Measurements from ENCODE around the gene ATXN2.
"Not testable (repeated sequence)": the region's sequence is repeated elsewhere in the genome, so short reads cannot be mapped to it uniquely, and the experiment has no call there.

Gene ATXN2

DNA sequence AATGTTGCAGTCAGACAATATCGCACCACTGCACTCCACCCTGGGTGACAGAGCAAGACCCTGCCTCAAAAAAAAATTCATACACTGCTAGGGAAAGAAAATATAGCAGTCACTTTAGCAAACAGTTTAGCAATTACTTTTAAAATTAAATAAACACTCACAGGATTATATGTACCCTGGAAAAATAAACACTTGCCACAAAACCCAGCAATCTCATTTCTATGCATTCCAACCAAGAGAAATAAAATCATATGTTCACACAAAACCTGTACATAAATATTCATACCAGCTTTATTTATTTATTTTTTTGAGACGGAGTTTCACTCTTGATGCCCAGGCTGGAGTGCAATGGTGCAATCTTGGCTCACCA lies 20.2 kb downstream of the ATXN2 start:
- DNase-seq (ENCODE audit: insufficient read length, low spot score) (no peak), FAIRE-seq (no peak)
- TF ChIP-seq POLR2AphosphoS5 (IDR thresholded peaks at IDR 0.05; ENCODE audit: low read depth, low read length) (no peak), POLR2A (IDR thresholded peaks at IDR 0.05; ENCODE audit: low read depth, low read length) (no peak), SPI1 (IDR thresholded peaks at IDR 0.05; ENCODE audit: low read depth, low read length) (no peak), PAX5 (IDR thresholded peaks at IDR 0.05; ENCODE audit: insufficient read depth, low read length, severe bottlenecking) (no peak), TAF1 (IDR thresholded peaks at IDR 0.05; ENCODE audit: low read depth, low read length) (no peak), POU2F2 (IDR thresholded peaks at IDR 0.05; ENCODE audit: low read depth, low read length) (no peak)

DNA sequence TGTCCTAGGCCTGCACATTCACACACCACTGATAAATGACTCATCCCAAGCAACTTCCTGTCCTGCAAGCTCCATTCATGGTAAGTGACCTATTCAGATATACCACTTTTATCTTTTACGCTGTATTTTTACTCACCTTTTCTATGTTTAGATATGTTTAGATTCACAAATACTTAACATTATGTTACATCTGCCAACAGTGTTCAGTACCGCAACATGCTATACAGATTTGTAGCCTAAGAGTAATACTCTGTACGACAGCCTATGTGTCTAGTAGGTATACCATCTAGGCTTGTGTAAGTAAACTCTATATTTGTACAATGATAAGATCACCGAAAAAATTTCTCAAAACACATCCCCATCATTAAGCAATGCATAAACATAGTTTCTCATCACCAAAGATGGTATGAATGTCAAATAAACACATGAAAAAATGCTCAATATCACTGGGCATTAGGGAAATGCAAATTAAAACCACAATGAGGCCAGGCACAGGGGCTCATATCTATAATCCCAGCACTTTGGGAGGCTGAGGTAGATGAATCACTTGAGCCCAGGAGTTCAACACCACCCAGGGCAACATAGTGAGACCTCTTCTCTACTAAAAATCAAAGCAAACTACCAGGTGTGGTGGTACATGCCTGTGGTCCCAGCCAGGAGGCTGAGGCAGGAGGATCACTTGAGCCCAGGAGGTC lies 20.7 kb downstream of the ATXN2 start:
- FAIRE-seq (peak; percentile 58), DNase-seq (ENCODE audit: insufficient read length, low spot score) (no peak)
- TF ChIP-seq POU2F2 (IDR thresholded peaks at IDR 0.05; ENCODE audit: low read depth, low read length): peak; percentile 52; the same call in 1 of the 2 replicates
- no peak for TF ChIP-seq POLR2A (IDR thresholded peaks at IDR 0.05; ENCODE audit: low read depth, low read length)
- TF ChIP-seq POLR2AphosphoS5 (IDR thresholded peaks at IDR 0.05; ENCODE audit: low read depth, low read length): no peak
- TF ChIP-seq SPI1 (IDR thresholded peaks at IDR 0.05; ENCODE audit: low read depth, low read length): no peak
- TF ChIP-seq PAX5 (IDR thresholded peaks at IDR 0.05; ENCODE audit: insufficient read depth, low read length, severe bottlenecking): no peak
- no peak for TF ChIP-seq TAF1 (IDR thresholded peaks at IDR 0.05; ENCODE audit: low read depth, low read length)

DNA sequence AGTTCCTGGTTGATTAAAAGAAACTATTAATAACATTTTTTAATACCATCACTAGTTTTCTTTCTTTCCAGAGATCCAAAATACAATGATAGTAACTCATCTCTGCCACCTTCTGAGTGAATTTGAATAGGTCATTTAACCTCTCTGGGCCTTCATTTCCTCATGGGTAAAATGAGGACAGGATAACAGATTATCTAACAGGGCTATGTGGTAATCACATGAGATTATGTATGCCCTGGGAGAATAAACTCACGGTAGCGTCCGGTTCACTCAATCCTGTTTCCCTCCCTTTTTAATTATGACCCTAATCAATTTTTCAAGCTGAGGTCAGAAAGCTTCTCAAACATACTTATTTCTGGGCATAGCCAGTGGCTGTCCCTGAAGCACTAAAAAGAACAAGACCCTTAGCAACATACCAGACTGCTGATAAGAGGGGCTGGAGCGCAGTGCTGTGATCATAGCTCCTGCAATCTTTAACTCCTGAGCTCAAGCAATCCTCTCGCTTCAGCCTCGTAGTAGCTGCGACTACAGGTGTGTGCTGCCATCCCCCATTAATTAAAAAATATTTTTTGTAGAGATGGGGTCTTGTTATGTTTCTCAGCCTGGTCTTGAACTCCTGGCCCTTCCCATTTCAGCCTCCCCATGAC lies 24.2 kb downstream of the ATXN2 start:
- TF ChIP-seq POLR2A (IDR thresholded peaks at IDR 0.05; ENCODE audit: low read depth, low read length) (no peak), SPI1 (IDR thresholded peaks at IDR 0.05; ENCODE audit: low read depth, low read length) (no peak), POU2F2 (IDR thresholded peaks at IDR 0.05; ENCODE audit: low read depth, low read length) (no peak), PAX5 (IDR thresholded peaks at IDR 0.05; ENCODE audit: insufficient read depth, low read length, severe bottlenecking) (no peak), POLR2AphosphoS5 (IDR thresholded peaks at IDR 0.05; ENCODE audit: low read depth, low read length) (no peak), TAF1 (IDR thresholded peaks at IDR 0.05; ENCODE audit: low read depth, low read length) (no peak)
- DNase-seq (ENCODE audit: insufficient read length, low spot score): no peak
- no peak for FAIRE-seq

DNA sequence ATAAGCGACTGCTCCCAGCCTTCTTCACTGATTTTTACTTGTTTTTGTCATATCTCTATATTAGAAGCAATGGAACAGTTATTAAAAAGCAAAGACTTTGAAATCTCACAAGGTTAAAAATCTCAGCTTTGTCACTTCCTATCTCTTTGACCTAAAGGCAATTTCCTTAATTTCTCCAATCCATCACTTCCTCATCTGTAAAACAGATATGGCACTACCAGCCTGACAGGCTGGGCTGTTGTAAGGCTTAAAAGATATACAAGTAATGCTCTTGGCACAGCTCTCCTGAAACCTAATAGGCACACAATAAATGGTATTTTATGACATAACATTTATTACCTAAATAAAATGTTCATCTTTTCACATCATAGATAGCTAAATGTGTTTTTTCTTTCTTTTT lies 25.6 kb downstream of the ATXN2 start:
- TF ChIP-seq SPI1 (IDR thresholded peaks at IDR 0.05; ENCODE audit: low read depth, low read length): no peak
- TF ChIP-seq TAF1 (IDR thresholded peaks at IDR 0.05; ENCODE audit: low read depth, low read length): no peak
- no peak for TF ChIP-seq POU2F2 (IDR thresholded peaks at IDR 0.05; ENCODE audit: low read depth, low read length)
- TF ChIP-seq POLR2A (IDR thresholded peaks at IDR 0.05; ENCODE audit: low read depth, low read length): no peak
- no peak for TF ChIP-seq PAX5 (IDR thresholded peaks at IDR 0.05; ENCODE audit: insufficient read depth, low read length, severe bottlenecking)
- TF ChIP-seq POLR2AphosphoS5 (IDR thresholded peaks at IDR 0.05; ENCODE audit: low read depth, low read length): no peak
- no peak for FAIRE-seq
- DNase-seq (ENCODE audit: insufficient read length, low spot score): no peak

DNA sequence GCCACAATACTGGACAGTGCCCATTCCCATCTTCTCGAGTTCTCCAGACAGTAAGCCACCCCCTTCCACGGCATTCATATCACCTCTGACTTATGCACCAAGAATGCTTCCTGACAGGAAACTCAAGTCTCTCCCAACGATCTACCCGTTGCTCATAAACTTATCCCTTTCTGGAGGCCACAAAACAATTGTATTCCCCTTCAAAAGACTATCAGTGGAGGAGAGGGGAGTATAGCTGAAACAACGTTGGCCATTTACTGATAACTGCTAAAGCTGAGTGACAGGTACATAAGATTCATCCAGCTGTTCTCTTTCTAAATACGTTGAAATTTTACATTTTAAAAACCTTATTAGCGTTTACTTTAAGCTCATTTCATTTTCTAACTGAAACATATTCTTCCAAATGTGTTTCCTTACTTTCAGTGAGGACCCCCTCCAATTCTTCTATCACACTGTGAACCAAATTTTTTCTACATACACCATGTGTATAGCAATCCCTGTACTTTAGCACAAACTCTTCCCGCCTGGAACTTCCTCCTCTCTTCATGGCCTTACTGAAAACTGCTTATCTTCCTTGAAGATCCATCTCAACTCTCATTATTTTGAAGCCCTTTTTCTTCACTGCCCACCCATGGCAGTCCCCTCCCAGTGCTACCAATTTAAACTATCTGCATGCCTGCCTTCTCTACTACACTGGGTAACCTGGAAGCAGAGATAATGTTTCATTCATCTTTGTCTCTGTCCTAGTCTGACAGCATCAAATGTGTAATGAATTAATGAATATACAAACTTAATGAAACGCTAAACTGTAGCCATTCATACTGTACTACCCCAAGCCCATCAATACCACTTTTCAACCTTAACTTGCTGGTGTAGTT lies 28.8 kb downstream of the ATXN2 start:
- DNase-seq (ENCODE audit: insufficient read length, low spot score) (no peak), FAIRE-seq (no peak)
- TF ChIP-seq TAF1 (IDR thresholded peaks at IDR 0.05; ENCODE audit: low read depth, low read length) (no peak), POLR2AphosphoS5 (IDR thresholded peaks at IDR 0.05; ENCODE audit: low read depth, low read length) (no peak), SPI1 (IDR thresholded peaks at IDR 0.05; ENCODE audit: low read depth, low read length) (no peak), PAX5 (IDR thresholded peaks at IDR 0.05; ENCODE audit: insufficient read depth, low read length, severe bottlenecking) (no peak), POLR2A (IDR thresholded peaks at IDR 0.05; ENCODE audit: low read depth, low read length) (no peak), POU2F2 (IDR thresholded peaks at IDR 0.05; ENCODE audit: low read depth, low read length) (no peak)

DNA sequence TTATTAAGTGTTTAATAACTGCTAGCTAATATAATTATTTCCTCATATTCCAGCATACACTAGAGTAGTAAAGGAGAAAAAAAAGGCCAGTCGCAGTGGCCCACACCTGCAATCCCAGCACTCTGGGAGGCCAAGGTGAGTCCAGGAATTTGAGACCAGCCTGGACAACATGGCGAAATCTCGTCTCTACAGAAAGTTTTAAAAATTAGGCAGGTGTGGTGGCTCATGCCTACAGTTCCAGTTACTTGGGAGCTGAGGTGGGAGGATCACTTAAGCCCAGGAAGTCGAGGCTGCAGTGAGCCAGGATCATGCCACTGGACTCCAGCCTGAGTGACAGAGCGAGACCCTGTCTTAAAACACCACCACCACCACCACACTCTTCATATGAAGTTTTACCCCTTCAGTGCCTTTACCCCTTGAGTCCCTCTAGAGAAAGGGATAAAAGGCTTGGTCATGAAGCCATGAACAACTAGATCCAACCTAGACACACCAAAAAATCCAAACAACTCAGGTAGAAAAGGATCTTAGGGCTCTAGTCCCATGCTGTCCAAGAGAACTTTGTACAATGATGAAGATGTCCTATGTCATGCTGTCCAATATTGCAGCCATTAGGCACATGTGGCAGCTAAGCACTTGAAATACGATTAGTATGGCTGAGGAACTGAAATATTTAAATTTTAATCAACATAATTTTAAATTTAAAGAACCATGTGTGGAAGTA lies 29.6 kb downstream of the ATXN2 start:
- no peak for DNase-seq (ENCODE audit: insufficient read length, low spot score)
- FAIRE-seq: peak; percentile 31
- no peak for TF ChIP-seq POLR2AphosphoS5 (IDR thresholded peaks at IDR 0.05; ENCODE audit: low read depth, low read length)
- TF ChIP-seq SPI1 (IDR thresholded peaks at IDR 0.05; ENCODE audit: low read depth, low read length): peak; percentile 29; the same call in 1 of the 2 replicates
- TF ChIP-seq POLR2A (IDR thresholded peaks at IDR 0.05; ENCODE audit: low read depth, low read length): no peak

DNA sequence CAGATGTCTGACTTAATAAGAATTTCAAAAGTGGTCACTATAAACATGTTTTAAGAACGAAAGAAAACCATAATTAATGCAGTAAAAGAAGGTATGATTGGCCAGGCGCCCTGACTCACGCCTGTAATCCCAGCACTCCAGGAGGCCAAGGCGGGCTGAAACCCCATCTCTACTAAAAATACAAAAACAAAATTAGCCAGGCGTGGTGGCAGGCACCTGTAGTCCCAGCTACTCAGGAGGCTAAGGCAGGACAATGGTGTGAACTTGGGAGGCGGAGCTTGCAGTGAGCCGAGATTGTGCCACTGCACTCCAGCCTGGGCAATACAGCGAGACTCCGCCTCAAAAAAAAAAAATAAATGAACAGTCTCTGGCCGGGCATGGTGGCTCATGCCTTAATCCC lies 38.3 kb downstream of the ATXN2 start:
- FAIRE-seq; DNase-seq (ENCODE audit: insufficient read length, low spot score): not testable (repeated sequence)

DNA sequence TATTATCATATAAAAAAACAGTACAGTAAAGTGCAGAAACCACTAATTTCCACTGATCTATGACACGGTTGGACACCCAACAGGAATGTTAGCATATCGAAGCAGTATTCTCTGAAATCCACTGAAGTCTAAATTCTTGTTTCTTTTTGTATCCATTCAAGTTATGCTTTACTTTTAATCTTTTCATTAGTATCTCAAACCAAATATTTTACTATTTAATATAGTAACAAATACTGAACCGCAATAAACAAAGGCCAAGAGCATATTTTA lies 41.1 kb downstream of the ATXN2 start:
- FAIRE-seq (no peak), DNase-seq (ENCODE audit: insufficient read length, low spot score) (no peak)
- TF ChIP-seq TAF1 (IDR thresholded peaks at IDR 0.05; ENCODE audit: low read depth, low read length): no peak
- TF ChIP-seq POU2F2 (IDR thresholded peaks at IDR 0.05; ENCODE audit: low read depth, low read length): no peak

DNA sequence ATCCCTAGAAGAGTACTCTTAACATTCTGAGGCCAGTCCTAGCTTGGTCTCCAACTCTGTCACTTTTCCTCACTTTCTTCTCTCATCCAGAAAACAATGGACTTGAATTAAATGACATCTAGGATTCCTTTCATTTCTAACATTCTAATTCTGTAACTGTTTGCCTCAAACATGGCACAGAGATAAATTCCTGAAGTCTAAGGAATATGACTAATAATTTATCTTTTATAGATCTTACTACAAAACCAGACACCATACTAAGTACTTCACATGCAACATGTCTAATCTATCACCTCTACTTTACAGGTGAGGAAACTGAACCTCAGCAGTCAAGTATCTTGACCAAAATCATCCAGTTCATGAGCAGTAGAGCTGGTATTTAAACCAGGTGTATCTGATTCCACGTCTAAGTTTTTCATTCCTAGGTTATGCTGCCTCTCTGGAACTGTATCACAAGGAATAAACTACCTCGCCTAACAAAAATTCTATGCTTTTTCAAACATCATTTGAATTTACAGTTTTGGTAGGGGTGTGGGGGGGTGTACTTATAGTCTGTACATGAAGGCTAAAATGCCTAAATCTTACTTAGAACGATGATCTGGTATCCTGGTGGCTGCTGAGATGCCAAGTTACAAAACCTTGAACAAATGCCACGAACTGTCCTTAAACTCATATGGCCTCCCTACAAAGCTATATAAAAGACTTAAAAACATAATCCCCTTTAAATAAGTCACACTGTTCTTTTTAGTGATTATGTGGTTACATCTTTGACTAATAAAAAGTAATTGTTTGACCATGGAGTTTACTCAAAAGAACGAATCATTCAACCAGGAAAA lies 41.6 kb downstream of the ATXN2 start:
- DNase-seq (ENCODE audit: insufficient read length, low spot score) (no peak), FAIRE-seq (no peak)
- no peak for TF ChIP-seq TAF1 (IDR thresholded peaks at IDR 0.05; ENCODE audit: low read depth, low read length)
- no peak for TF ChIP-seq POLR2A (IDR thresholded peaks at IDR 0.05; ENCODE audit: low read depth, low read length)
- TF ChIP-seq POLR2AphosphoS5 (IDR thresholded peaks at IDR 0.05; ENCODE audit: low read depth, low read length): no peak
- TF ChIP-seq PAX5 (IDR thresholded peaks at IDR 0.05; ENCODE audit: insufficient read depth, low read length, severe bottlenecking): no peak
- no peak for TF ChIP-seq SPI1 (IDR thresholded peaks at IDR 0.05; ENCODE audit: low read depth, low read length)
- TF ChIP-seq POU2F2 (IDR thresholded peaks at IDR 0.05; ENCODE audit: low read depth, low read length): no peak
